ENCODE results near the gene HTD2.
"Not testable (repeated sequence)": the region's sequence is repeated elsewhere in the genome, so short reads cannot be mapped to it uniquely, and the experiment has no call there.

HTD2 gene

DNA sequence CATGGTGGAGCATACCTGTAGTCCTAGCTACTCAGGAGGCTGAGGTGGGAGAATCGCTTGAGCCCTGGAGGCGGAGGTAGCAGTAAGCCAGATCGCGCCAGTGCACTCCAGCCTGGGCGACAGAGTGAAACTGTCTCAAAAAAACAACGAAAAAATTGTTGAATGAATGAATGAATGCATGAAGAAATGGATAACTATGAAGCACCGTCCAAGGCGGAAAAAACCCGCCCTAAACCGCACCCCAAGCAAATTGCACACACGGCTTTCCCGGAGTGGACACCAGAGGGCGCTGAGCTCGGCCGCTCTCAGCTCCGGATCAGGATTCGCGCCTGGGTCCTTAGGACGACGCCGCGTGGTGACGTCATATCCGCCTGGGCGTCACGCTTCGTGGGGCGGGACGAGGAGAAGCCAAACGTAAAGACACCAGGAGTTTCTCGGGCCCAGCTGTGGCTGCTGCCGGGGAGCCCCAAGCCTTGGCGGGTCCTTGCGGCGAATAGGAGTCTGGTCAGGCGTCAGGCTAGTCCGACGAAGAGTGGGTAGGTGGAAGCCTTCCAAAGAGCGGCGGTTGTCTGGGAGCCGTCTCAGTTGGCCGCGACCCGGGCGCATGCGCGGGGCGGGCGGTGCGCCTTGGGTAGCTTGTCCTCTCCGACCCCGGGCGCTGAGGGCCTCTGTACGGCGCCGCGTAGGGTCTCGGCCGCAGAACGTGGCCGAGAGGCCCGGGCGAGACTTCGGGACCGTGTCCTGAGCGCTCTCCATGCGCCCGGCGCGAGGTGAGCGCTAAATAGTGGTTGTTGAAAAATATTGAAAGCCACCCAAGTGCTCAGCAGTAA is at the start of gene HTD2, which contains the start of gene RPP14:
Gene HTD2, plus strand, starts transcription at position 639 of the 830 bp plus-strand sequence. CDS start 11,094 bp downstream, outside the sequence.
Gene RPP14, plus strand, starts transcription at position 364 of the 830 bp plus-strand sequence. CDS start 4,085 bp downstream, outside the sequence.
- DNase-seq (ENCODE audit: low read depth): peak; percentile 98

DNA sequence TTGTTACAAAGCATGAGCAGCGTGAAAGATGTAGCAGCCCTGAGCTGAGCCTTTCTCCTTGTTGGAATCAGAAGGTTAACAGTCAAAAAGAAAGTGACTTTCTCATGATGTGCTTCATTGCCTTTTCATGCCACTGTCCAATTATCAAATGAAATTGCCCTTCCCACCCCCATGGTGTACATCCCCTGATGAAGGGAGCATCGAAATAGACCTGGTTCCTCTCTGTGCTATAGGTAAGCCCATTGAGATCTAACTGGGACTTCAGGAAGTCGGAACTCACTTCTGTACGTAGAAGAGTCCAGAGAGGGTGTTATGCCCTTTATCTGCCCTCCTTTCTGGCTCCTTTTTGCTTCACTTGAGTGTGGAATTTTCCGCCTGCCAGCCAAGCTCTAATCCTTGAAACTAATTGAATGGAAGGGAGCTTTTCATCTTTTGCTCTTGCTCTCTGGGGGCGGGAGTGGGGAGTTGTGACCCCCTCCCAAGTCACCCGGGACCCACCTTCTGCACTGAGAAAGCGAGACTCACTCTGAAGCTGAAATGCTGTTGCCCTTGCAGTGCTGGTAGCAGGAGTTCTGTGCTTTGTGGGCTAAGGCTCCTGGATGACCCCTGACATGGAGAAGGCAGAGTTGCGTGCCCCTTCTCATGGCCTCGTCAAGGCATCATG is 47.8 kb upstream of the HTD2 start:
- DNase-seq (ENCODE audit: low read depth): no peak

DNA sequence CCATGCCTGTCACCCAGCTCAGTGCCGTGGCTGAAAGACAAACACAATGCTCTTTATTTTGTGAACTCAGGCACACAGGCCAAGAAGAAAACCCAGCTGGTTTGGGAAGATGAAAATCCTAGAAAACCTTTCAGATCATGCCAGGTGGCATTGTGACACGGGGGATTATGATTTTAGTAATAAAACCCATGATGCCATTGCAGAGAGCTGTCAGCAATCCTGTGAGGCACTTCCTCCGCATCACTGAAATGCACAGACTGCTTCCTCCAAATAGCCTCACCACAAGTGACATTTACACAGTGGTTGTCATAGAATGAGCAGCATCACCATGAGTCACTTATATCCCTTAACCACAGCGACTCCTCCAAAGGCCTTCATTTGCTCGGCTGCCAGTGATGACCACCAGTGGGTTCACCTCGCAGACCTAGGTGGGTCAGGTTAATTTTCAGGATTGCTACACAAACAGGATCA is 46.0 kb upstream of the HTD2 start:
- no peak for DNase-seq (ENCODE audit: low read depth)

DNA sequence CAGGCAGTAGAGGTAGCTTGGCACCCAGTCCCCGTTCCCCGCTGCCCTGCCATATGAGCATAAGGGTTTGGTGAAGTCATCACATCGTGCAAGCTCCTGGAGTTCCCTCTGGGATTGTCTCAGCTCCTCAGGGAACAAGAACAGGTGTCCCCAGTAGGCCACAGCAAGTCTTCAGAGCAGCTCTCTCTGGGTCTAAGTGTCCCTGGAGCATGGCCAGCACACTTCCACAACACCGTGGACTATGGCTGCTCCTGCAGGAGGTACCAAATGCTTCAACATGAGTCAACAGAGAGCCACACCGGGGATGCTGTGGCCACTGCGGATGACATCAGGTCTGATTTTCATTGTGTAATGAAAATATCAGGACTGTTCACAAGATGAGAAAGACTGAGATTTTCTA is 45.6 kb upstream of the HTD2 start:
- DNase-seq (ENCODE audit: low read depth): no peak

DNA sequence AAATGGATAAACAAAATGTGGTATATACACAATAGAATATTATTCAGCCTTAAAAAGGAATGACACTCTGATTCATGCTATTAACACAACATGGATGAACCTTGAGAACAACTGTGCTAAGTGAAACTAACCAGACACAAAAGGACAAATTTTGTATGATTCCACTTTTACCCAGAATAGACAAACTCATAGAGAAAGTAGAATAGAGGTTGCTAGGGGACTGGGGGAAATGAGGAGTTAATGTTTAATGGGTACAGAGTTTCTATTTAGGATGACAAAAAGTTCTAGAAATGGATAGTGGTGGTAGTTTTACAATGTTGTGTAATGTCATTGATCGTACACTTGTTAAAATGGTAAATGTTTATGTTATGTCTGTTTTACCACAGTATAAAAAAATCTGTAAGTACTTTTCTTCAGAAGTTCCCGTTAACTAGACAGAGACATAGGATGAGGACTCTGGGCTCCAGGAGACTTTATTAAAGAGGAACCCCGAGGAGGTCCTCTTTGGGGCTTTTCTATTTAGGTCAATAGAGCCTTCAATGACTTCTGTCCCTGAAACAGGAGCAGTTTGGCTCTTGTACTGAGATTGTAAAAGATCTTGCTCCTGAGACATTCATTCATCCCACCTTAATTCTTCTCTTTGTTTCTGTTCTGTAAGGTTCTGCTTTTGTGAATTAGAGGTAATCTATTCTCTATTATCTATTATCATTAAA is 44.2 kb upstream of the HTD2 start:
- no peak for DNase-seq (ENCODE audit: low read depth)

DNA sequence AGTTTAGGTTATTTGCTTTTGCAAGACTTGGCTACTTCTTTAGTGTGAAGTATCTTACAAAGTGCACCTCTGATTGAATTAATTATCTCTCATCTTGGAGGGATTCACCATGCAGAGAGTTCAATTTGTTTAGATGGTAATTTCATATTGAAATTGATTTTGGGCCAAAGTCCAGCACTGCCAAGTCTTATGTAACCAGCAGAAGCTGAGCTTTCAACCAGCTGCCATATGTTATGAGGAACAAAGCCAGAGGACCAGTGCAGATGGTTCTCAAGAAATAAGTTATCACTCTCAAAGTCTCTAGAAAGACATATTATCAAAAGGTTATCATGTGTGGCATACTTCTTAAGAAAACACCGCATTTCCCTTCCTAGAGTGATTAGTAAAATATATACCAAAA is 39.7 kb upstream of the HTD2 start:
- DNase-seq (ENCODE audit: low read depth): no peak

DNA sequence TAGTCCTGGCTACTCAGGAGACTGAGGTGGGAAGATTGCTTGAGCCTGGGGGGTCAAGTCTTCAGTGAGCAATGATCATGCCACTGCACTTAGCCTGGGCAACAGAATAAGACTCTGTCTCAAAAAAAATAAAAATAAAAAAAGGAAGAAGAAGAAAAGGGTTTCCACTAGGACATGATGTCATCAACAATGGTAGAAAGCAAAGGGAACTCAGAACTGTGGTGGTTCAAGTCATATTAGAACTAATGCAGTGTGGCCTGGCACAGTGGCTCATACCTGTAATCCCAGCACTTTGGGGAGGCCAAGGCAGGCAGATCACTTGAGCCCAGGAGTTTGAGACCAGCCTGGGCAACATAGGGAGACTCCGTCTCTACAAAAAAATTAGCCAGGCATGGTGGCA is 38.8 kb upstream of the HTD2 start:
- not testable (repeated sequence) for DNase-seq (ENCODE audit: low read depth)

DNA sequence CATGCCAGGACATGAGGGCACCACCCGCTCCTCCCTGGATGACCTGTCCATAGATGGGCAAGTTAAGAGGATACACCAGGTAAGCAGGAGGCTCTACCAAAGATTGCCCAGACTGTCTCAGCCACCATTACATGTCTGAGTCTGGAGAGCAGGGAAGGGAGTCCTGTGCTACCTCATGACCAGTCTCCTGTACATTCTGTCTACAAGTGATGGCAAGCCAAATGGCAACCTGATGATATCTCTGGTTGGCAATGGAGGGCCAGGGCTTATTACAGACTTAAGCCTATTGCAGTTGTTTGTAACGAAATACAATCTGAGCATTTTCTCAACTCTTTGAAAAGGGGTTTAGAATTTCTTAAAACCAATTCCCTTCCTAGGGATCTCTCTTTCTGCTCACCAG is 37.0 kb upstream of the HTD2 start:
- DNase-seq (ENCODE audit: low read depth): no peak

DNA sequence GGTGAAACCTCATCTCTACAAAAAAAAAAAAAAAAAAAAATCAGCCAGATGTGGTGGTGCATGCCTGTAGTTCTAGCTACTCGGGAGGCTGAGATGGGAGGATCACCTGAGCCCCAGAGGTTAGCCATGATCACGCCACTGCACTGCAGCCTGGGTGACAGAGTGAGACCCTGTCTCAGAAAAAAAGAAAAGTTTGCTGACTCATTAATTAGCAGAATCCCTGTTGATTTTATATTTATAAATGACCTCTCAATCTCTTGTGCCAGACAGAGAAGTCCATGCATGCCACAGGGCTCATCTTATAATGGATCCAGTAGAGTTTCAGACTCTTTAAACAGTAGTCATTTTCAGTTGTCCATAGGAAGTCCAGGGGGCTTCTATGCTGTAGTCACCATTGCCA is 35.8 kb upstream of the HTD2 start:
- DNase-seq (ENCODE audit: low read depth): no peak

DNA sequence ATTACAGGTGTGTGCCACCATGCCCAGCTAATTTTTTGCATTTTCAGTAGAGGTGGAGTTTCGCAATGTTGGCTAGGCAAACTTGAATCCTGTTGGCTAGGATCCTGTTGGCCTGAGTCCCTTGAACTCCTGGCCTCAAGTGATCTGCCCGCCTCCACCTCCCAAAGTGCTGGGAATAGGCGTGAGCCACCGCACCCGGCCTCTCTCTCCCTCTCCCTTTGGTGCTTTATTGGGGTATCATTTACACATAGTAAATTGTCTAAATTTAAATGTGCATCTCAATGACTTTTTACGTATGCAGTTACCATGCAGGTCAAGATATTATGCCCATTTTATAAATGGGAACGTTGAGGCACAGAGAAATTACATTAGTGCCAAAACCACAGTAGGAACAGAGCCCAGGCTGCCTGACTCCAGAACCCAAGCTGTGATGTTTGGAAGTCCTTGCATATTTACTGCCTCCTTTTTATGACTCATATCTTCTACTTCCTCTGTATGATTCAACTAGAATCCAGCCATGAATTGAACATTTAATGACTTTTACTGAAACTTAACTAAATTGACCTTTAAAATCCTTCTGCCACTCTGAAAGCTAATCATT is 34.3 kb upstream of the HTD2 start:
- DNase-seq (ENCODE audit: low read depth): no peak

DNA sequence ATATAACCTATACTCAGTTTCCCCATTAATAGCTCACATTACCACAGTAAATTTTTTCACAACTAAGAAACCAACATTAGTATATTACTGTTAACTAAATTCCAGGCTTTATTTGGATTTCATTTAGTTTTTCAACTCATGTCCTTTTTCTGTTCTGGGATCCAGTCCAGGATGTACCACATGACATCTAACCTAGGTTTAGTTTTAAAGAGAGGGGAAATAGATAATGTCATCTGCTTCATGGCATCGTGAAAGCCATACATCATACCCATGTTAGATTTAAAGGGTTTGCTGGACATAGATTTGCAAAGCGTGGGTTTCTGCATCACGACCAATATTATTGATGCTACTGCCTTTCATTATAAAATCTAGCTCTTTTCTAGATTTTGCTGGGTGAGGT is 33.4 kb upstream of the HTD2 start:
- DNase-seq (ENCODE audit: low read depth): no peak

DNA sequence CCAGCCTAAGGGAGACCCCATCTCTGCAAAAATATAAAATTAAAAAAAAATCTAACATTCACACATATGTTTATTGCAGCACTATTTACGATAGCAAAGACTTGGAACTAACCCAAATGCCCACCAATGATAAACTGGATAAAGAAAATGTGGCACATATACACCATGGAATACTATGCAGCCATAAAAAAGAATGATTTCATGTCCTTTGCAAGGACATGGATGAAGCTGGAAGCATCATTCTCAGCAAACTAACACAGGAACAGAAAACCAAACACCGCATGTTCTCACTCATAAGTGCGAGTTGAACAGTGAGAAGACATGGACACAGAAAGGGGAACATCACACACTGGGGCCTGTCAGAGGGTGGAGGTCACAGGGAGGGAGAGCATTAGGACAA is 33.0 kb upstream of the HTD2 start:
- not testable (repeated sequence) for DNase-seq (ENCODE audit: low read depth)

DNA sequence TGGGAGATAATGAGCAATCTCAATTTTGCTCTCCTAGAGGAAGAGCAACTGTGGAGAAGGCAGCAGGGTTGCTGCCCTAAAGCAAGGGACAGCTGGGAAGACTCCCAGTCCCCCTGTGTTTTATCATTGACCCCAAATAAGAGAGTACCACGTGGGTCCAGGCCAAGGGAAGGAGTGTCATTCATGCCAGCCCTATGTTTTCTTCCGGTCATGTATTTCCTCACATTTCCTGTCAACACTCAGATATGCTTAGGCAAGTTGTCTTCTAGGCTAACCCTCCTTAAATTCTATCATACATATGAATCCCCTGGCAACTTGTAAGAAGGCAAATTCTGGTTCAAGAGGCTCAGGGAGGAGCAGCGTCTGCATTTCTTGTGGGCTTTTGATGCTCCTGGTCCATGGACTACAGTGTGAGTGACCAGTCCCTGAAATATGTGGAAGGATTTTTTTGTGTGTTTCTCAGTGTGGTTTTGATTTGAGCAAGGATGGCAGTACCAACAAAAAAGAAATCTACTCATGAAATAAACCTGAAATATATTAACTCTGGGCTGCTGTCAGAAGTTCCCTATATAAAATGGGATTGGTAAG is 32.2 kb upstream of the HTD2 start:
- DNase-seq (ENCODE audit: low read depth): no peak

DNA sequence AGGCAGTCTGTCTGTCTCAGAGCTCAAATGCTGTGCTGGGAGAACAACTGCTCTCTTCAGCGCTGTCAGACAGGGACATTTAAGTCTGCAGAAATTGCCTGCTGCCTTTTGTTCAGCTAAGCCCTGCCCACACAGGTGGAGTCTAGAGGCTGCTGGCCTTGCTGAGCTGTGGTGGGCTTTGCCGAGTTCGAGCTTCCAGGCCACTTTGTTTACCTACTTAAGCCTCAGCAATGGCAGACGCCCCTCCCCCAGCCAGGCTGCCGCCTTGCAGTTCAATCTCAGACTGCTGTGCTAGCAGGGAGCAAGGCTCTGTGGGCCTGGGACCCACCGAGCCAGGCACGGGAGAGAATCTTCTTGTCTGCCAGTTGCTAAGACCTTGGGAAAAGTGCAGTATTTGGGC is 25.3 kb upstream of the HTD2 start:
- no peak for DNase-seq (ENCODE audit: low read depth)

DNA sequence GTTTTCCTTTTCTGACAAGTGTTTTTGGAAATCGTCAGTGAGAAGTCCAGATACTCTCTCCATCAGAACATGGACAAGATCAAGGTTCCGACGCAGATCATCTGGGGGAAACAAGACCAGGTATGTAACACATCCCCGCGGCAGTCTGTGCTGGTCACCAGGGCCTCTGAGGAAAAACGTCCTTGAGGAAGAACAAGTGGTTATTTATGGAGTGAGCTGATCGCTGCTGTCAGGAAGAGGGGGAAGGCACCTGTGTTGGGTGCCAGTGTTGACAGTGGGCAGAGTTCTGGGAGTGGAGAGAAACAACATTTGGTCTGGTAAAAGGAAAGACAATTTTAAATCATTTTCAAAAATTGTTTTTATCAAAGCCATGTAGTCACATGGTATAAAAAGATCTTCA is 21.0 kb upstream of the HTD2 start:
- DNase-seq (ENCODE audit: low read depth): no peak

DNA sequence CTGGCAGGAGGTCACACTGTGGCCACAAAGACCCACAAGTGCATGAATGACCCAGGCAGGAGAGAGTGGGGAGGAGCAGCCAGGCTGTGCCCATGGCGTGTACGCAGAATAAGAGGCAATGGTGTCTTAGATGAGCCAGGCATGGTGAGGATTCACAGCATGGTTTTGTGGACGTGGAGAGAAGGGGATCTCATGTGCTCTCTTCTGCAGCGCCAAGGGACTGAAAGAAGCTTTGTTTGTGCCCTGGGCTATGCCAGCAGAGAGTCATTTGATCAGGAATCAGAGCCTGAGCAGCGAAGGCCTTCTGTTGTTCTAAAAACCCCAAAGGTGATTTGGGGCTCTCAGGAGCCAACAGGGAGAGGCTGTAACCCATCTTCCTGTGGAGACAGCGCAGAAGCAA is 19.0 kb upstream of the HTD2 start:
- DNase-seq (ENCODE audit: low read depth): no peak

DNA sequence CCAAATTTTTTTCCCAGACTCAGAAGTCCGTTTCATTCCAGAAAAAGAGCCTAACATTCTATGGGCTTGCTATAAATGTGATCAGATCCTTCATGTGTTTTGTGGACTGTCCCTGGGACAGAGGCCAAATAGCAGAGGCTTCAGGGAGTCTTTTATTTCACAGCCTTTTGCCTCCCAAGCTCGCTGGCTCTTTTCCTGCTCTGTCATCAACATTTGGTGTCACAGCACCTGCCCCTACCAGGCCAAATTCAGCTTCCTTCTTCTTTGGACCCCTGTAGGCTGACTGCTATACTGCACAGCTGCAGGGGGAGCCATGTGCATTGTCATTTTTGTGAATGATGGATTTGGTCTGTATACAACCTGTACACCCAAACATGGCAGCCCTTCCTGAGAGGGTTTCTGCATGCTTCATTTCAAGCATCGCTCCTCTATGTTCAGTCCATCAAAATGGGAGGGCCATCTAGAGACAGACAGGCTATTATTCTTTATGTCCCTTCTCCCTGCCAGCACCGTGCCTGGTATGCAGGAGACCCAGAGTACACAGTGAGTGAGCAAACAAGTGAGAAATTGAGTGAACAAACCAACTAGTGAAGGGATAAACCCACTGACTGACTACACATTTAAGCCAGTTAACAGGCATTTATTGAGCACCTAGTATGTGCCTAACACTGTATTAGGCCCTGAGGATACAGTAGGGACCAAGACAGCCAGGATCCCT is 18.1 kb upstream of the HTD2 start:
- DNase-seq (ENCODE audit: low read depth): no peak

DNA sequence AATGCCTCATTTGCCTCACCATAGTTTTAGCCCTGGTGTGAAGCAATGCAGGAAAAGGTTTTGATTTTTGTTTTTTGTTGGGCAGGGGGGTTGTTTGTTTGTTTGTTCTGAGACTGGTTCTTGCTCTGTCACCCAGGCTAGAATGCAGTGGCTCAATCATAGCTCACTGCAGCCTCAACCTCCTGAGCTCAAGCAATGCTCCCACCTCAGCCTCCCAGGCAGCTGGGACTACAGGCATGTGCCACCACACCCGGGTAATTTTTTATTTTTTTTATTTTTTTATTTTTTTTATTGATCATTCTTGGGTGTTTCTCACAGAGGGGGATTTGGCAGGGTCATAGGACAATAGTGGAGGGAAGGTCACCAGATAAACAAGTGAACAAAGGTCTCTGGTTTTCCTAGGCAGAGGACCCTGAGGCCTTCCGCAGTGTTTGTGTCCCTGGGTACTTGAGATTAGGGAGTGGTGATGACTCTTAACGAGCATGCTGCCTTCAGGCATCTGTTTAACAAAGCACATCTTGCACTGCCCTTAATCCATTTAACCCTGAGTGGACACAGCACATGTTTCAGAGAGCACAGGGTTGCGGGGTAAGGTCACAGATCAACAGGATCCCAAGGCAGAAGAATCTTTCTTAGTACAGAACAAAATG is 17.2 kb upstream of the HTD2 start:
- not testable (repeated sequence) for DNase-seq (ENCODE audit: low read depth)

DNA sequence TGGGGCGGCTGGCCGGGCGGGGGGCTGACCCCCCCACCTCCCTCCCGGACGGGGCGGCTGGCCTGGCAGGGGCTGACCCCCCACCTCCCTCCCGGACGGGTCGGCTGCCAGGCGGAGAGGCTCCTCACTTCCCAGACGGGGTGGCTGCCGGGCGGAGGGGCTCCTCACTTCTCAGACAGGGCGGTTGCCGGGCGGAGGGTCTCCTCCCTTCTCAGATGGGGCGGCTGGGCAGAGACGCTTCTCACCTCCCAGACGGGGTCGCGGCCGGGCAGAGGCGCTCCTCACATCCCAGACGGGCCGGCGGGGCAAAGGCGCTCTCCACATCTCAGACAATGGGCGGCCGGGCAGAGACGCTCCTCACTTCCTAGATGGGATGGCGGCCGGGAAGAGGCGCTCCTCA is 15.9 kb upstream of the HTD2 start:
- not testable (repeated sequence) for DNase-seq (ENCODE audit: low read depth)

DNA sequence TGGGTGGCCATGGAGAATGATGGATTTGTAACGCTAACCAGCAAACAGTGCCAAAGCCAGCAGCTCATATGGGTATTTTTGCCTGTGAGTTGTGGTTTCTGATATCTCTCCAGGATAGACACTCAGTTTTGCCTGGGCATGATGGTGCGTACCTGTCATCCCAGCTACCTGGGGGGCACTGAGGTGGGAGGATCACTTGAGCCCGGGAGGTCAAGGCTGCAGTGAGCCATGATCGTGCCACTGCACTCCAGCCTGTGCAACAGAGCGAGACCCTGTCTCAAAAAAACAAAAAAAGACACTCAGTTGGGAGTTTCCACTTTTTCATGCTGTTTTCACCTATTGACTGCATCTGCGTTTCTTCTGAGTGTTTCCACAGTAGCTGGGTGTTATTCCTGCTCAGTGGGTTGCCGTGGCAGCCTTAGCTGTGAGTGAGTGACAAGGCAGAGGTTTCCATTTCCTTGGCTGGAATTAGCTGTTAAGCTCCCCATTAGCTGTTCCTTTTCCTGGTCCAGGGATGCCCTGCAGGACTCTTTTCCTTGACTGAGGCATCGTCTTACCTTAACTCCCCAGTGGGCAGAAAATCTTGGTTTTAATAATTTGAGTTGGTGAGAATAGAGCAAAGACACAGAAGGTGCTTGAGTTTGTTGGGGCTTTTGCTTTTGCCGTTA is 14.5 kb upstream of the HTD2 start:
- DNase-seq (ENCODE audit: low read depth): no peak
